Activated B cell treated with CpG ODN at 0.5 μM for 24 hours (primary cell): ENCODE results near the gene CD300E. TPM values are rescaled to one million over a fixed set of nuclear protein-coding genes. Genes with fewer than 3 reads are reported as not detected.

Experiments
- ATAC-seq: fragments of 200-7000 bp; cut with Tn5 transposase; one replicate; pipeline ENCODE4 v1.10.0; 2021; ENCODE audit warnings: low read depth, mild to moderate bottlenecking, moderate library complexity
- CTCF ChIA-PET: fragments of 350-600 bp; sonication (Branson Sonifier 250); formaldehyde crosslinking; loops from one replicate; lab custom pipeline; 2021; ENCODE audit warnings: antibody characterized with exemption; lab: Charles Lee
- POLR2A ChIA-PET: fragments of 350-600 bp; sonication (Branson Sonifier 250); formaldehyde crosslinking; loops from one replicate; lab custom pipeline; 2021; ENCODE audit warnings: antibody characterized with exemption; lab: Charles Lee
- DNase-seq: peaks from one replicate; pipeline ENCODE4 v3.0.0; 2022
- H3K27ac Mint-ChIP-seq: one replicate; pipeline ENCODE4 v1.8.0; 2020; ENCODE audit warnings: mixed read lengths
- H3K27me3 Mint-ChIP-seq: one replicate; pipeline ENCODE4 v1.8.0; 2021; ENCODE audit warnings: mixed read lengths
- H3K36me3 Mint-ChIP-seq: one replicate; pipeline ENCODE4 v1.8.0; 2021; ENCODE audit warnings: low read depth, mixed read lengths
- H3K4me1 Mint-ChIP-seq: one replicate; pipeline ENCODE4 v1.8.0; 2021; ENCODE audit warnings: mixed read lengths
- H3K4me3 Mint-ChIP-seq: one replicate; pipeline ENCODE4 v1.8.0; 2020; ENCODE audit warnings: mild to moderate bottlenecking, mixed read lengths
- H3K9me3 Mint-ChIP-seq: one replicate; pipeline ENCODE4 v1.8.0; 2020; ENCODE audit warnings: mixed read lengths
- CTCF ChIP-seq: fragments of 200-600 bp; IDR thresholded peaks from one replicate; pipeline ENCODE4 v1.8.0; 2022; ENCODE audit warnings: antibody characterized with exemption, mild to moderate bottlenecking
- intact Hi-C: fragments of 100-400 bp; cut with micrococcal nuclease; formaldehyde crosslinking; loops from one replicate; pipeline ENCODE4 v1.15.1; 2024
- total RNA-seq: library from RNA; stranded (reverse); gene quantifications from 2 replicates; pipeline ENCODE4 v1.2.3, GENCODE V29; 2022

Gene CD300E
- total RNA-seq, 1 donor from 2014 or later: 0.09 TPM

- TF ChIP-seq CTCF: no peak
- peak overlapping the region; percentile 21 for H3K27ac Mint-ChIP-seq
- no peak for DNase-seq
Observed at GRCh38 chr17:74598346-74599022, 25.1 kb downstream of the CD300E start.

GRCh38 chr17:74597069-74597790 is 26.3 kb downstream of the CD300E start:
- no peak overlapping the region for H3K4me3 Mint-ChIP-seq
- H3K9me3 Mint-ChIP-seq: peaks cover 4% of the 10 kb centered on the region
- ChIA-PET POLR2A (no interaction called here), CTCF (no interaction called here)
- TF ChIP-seq CTCF: no peak
- intact Hi-C loops: no loop called here
- ATAC-seq (no peak), DNase-seq (no peak)
- H3K4me1 Mint-ChIP-seq: peaks cover 36% of the 10 kb centered on the region
- H3K27ac Mint-ChIP-seq: no peak overlapping the region
- H3K27me3 Mint-ChIP-seq: peaks cover 6% of the 10 kb centered on the region
- H3K36me3 Mint-ChIP-seq: no peaks in the 10 kb centered on the region

More at GRCh38 chr17:74598346-74599022, 25.1 kb downstream of the CD300E start:
- CTCF ChIA-PET: interaction anchor here (0.5 kb wide), 1 partner anchor 13 kb away, joined by 3 read pairs; no protein-coding TSS in a partner anchor
- H3K36me3 Mint-ChIP-seq: no peaks in the 10 kb centered on the region
- intact Hi-C loops: no loop called here
- H3K27me3 Mint-ChIP-seq: peaks cover 6% of the 10 kb centered on the region
- no peak for ATAC-seq
- H3K9me3 Mint-ChIP-seq: peaks cover 4% of the 10 kb centered on the region
- H3K4me1 Mint-ChIP-seq: peaks cover 34% of the 10 kb centered on the region
- POLR2A ChIA-PET: no interaction called here
- no peak overlapping the region for H3K4me3 Mint-ChIP-seq

- POLR2A ChIA-PET: no interaction called here
- no peaks in the 10 kb centered on the region for H3K36me3 Mint-ChIP-seq
- H3K27ac Mint-ChIP-seq: no peak overlapping the region
- peaks cover 2% of the 10 kb centered on the region for H3K27me3 Mint-ChIP-seq
- DNase-seq (no peak), ATAC-seq (no peak)
- TF ChIP-seq CTCF: no peak
- H3K4me3 Mint-ChIP-seq: no peak overlapping the region
- CTCF ChIA-PET: no interaction called here
- H3K4me1 Mint-ChIP-seq: peaks cover 41% of the 10 kb centered on the region
- peaks cover 4% of the 10 kb centered on the region for H3K9me3 Mint-ChIP-seq
- intact Hi-C loops: no loop called here
Observed at GRCh38 chr17:74595037-74595750, 28.3 kb downstream of the CD300E start.

GRCh38 chr17:74592087-74592990 is 31.2 kb downstream of the CD300E start, which contains the start of gene CD300LD:
Gene CD300LD, minus strand, starts transcription at chr17:74592283. Its CDS starts 81 bp downstream, at chr17:74592202.
- DNase-seq (no peak), ATAC-seq (peak; percentile 67)
- H3K4me1 Mint-ChIP-seq: peaks cover 16% of the 10 kb centered on the region
- no peak within 1 kb of the TSS for H3K4me3 Mint-ChIP-seq
- no peaks in the 10 kb centered on the region for H3K36me3 Mint-ChIP-seq
- H3K27ac Mint-ChIP-seq: no peak within 1 kb of the TSS
- ChIA-PET CTCF (interaction anchor here (0.6 to 1.2 kb wide), 2 partner anchors 65 to 178 kb away, joined by 3 read pairs; no protein-coding TSS in a partner anchor), POLR2A (no interaction called here)
- peaks cover 4% of the 10 kb centered on the region for H3K9me3 Mint-ChIP-seq
- intact Hi-C loops: loop anchor here (2.0 kb wide), 1 partner anchor 18 kb away; no protein-coding TSS in a partner anchor
- H3K27me3 Mint-ChIP-seq: peaks cover 9% of the 10 kb centered on the region
- TF ChIP-seq CTCF: no peak
